Measurements from ENCODE around the gene ROM1. TPM values are rescaled to one million over a fixed set of nuclear protein-coding genes. Genes with fewer than 3 reads are reported as not detected.
A peak's percentile ranks its signal among the peaks of the same experiment; 100 is the strongest.

Gene ROM1
- total RNA-seq, 4 donors from 2014 or later: 0.80 to 4.9 (median 2.3) TPM

- Histone ChIP-seq H3K27me3 (no peaks in the 10 kb centered on the region), H3K4me1 (peaks cover 17% of the 10 kb centered on the region), H3K9me3 (no peaks in the 10 kb centered on the region), H3K4me3 (no peak overlapping the region), H3K36me3 (peaks cover 8% of the 10 kb centered on the region), H3K27ac (no peak overlapping the region)
- TF ChIP-seq EP300 (IDR thresholded peaks at IDR 0.05) (no peak), CTCF (IDR thresholded peaks at IDR 0.05) (no peak)
- no peak for DNase-seq (ENCODE audit: low spot score in 2 of 2)
- 84% methylated on average over 11 of the region's 11 CpGs for WGBS
Observed at GRCh38 chr11:62654297-62654696, 41.2 kb downstream of the ROM1 start.

GRCh38 chr11:62656796-62657429, 43.9 kb downstream of the ROM1 start:
- WGBS: 57% methylated on average over 5 of the region's 5 CpGs

GRCh38 chr11:62664405-62665074, 51.5 kb downstream of the ROM1 start:
- peak overlapping the region; percentile 69 for H3K4me3 ChIP-seq
- H3K27ac ChIP-seq: peak overlapping the region; percentile 88
- no peaks in the 10 kb centered on the region for H3K9me3 ChIP-seq
- TF ChIP-seq POLR2A (IDR thresholded peaks at IDR 0.05): no peak
- TF ChIP-seq POLR2AphosphoS5 (IDR thresholded peaks at IDR 0.05): no peak
- no peak for TF ChIP-seq CTCF (IDR thresholded peaks at IDR 0.05)
- no peak for TF ChIP-seq EP300 (IDR thresholded peaks at IDR 0.05)
- H3K4me1 ChIP-seq: peaks cover 39% of the 10 kb centered on the region
- 7% methylated on average over 18 of the region's 36 CpGs for WGBS
- peaks cover 20% of the 10 kb centered on the region for H3K36me3 ChIP-seq
- no peak for DNase-seq (ENCODE audit: low spot score in 2 of 2)
- no peaks in the 10 kb centered on the region for H3K27me3 ChIP-seq

More at GRCh38 chr11:62656796-62657429, 43.9 kb downstream of the ROM1 start:
- TF ChIP-seq EP300 (IDR thresholded peaks at IDR 0.05): no peak
- TF ChIP-seq POLR2A (IDR thresholded peaks at IDR 0.05): no peak
- no peak for TF ChIP-seq POLR2AphosphoS5 (IDR thresholded peaks at IDR 0.05)
- Histone ChIP-seq H3K27me3 (no peaks in the 10 kb centered on the region), H3K4me3 (no peak overlapping the region), H3K27ac (no peak overlapping the region), H3K9me3 (no peaks in the 10 kb centered on the region), H3K36me3 (no peaks in the 10 kb centered on the region), H3K4me1 (peaks cover 12% of the 10 kb centered on the region)
- no peak for DNase-seq (ENCODE audit: low spot score in 2 of 2)

Other genes starting within 250 kb of the ROM1 start
- not detected for gene SCGB1A1, start 194.2 kb upstream of the ROM1 start, total RNA-seq
- gene AHNAK, start 66.5 kb upstream of the ROM1 start, total RNA-seq: 1,000 to 10,000 TPM; 1,174 to 1,475 (median 1,322) TPM
- 1,000 to 10,000 TPM; 1,221 to 2,946 (median 2,495) TPM for gene EEF1G, start 39.4 kb upstream of the ROM1 start, total RNA-seq
- gene TUT1, start 21.7 kb upstream of the ROM1 start, total RNA-seq: 10 to 100 TPM in 3 of 4 donors, 1 to 10 TPM in 1; 8.0 to 16.3 (median 12.5) TPM
- gene MTA2, start 11.4 kb upstream of the ROM1 start, total RNA-seq: 100 to 1,000 TPM; 107 to 125 (median 110) TPM
- gene EML3, start 482 bp upstream of the ROM1 start, total RNA-seq: 10 to 100 TPM; 43.1 to 74.8 (median 55.8) TPM
- gene B3GAT3, start 8.7 kb downstream of the ROM1 start, total RNA-seq: 10 to 100 TPM; 29.9 to 54.1 (median 40.6) TPM
- gene GANAB, start 33.4 kb downstream of the ROM1 start, total RNA-seq: 100 to 1,000 TPM in 2 of 4 donors, 10 to 100 TPM in 2; 76.0 to 118 (median 102) TPM
- 10 to 100 TPM; 17.7 to 35.1 (median 31.4) TPM for gene INTS5, start 40.0 kb downstream of the ROM1 start, total RNA-seq
- gene C11orf98, start 52.0 kb downstream of the ROM1 start, total RNA-seq: 10 to 100 TPM; 12.8 to 29.3 (median 25.7) TPM
- 1 to 10 TPM; 2.8 to 6.0 (median 4.2) TPM for gene CSKMT, start 52.1 kb downstream of the ROM1 start, total RNA-seq
- gene UQCC3, start 58.4 kb downstream of the ROM1 start, total RNA-seq: 10 to 100 TPM in 2 of 4 donors, 1 to 10 TPM in 2; 9.1 to 12.4 (median 9.8) TPM
- 1 to 10 TPM; 1.7 to 8.7 (median 3.3) TPM for gene LBHD1, start 59.0 kb downstream of the ROM1 start, total RNA-seq
- gene UBXN1, start 65.8 kb downstream of the ROM1 start, total RNA-seq: 100 to 1,000 TPM; 125 to 194 (median 143) TPM
- 1 to 10 TPM; 3.3 to 7.6 (median 5.9) TPM for gene LRRN4CL, start 76.3 kb downstream of the ROM1 start, total RNA-seq
- 10 to 100 TPM; 28.9 to 76.3 (median 59.3) TPM for gene BSCL2, start 94.2 kb downstream of the ROM1 start, total RNA-seq
- under 1 TPM in 1 of 4 donors, not detected in 3; 0.68 TPM for gene GNG3, start 94.4 kb downstream of the ROM1 start, total RNA-seq
- 10 to 100 TPM; 21.1 to 51.5 (median 33.6) TPM for gene HNRNPUL2, start 114.2 kb downstream of the ROM1 start, total RNA-seq
- gene TTC9C, start 115.2 kb downstream of the ROM1 start, total RNA-seq: 10 to 100 TPM; 16.3 to 42.3 (median 31.7) TPM
- 10 to 100 TPM; 10.9 to 32.2 (median 14.3) TPM for gene ZBTB3, start 140.9 kb downstream of the ROM1 start, total RNA-seq
- 100 to 1,000 TPM in 1 of 4 donors, 10 to 100 TPM in 3; 46.9 to 117 (median 52.1) TPM for gene POLR2G, start 148.3 kb downstream of the ROM1 start, total RNA-seq
- 10 to 100 TPM; 10.2 to 48.7 (median 21.9) TPM for gene TAF6L, start 158.1 kb downstream of the ROM1 start, total RNA-seq
- 10 to 100 TPM; 37.6 to 72.6 (median 59.8) TPM for gene TMEM179B, start 174.1 kb downstream of the ROM1 start, total RNA-seq
- 10 to 100 TPM; 15.9 to 30.2 (median 23.4) TPM for gene TMEM223, start 178.7 kb downstream of the ROM1 start, total RNA-seq
- gene NXF1, start 192.2 kb downstream of the ROM1 start, total RNA-seq: 100 to 1,000 TPM in 3 of 4 donors, 10 to 100 TPM in 1; 88.1 to 156 (median 115) TPM
- gene STX5, start 218.8 kb downstream of the ROM1 start, total RNA-seq: 10 to 100 TPM; 26.8 to 47.8 (median 43.2) TPM
- not detected for gene TEX54, start 219.6 kb downstream of the ROM1 start, total RNA-seq
- gene WDR74, start 226.3 kb downstream of the ROM1 start, total RNA-seq: 10 to 100 TPM; 63.3 to 79.8 (median 70.3) TPM

Measured in suprapubic skin (tissue), 4 donors.